ENCODE measurements around the gene EGLN1. TPM values are rescaled to one million over a fixed set of nuclear protein-coding genes. Genes with fewer than 3 reads are reported as not detected.

The EGLN1 gene
- total RNA-seq, 4 donors from 2014 or later: 53.2 to 76.7 (median 60.1) TPM

DNA sequence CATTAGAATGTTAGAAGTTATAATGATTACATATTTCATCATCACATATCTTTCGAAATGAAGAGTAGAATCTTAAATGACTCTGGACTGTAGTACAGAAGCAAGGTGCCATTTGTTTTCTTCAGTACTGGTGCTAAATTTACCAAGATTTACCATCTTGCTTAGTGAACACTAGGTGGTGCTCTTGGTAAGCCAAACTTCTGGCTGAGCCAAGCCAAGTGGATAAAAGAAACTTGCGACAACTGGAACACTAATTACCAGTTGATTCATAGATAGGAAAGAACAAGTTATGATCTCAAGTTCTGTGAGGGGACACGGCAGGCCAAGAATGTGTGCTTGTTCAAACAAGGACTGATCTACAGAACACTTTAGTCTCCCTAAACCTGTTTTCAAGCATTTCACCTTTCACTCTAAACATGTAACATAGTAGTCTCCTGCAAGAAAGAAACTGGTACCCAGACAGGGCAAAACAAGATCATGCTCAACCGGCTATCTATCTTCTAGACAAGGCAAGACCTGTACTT, 64.2 kb downstream of the EGLN1 start:
- DNase-seq (ENCODE audit: low spot score in 2 of 2): peak in 1 of 2 donors; percentile 36
- H3K27me3 ChIP-seq: no peaks in the 10 kb centered on the region
- H3K27ac ChIP-seq: peak overlapping the region in 2 of 4 donors; percentile 45 to 67
- no peaks in the 10 kb centered on the region for H3K9me3 ChIP-seq
- peak in 1 of 2 donors; percentile 62 for TF ChIP-seq EP300 (IDR thresholded peaks at IDR 0.05)
- TF ChIP-seq POLR2A (IDR thresholded peaks at IDR 0.05): no peak
- peak; percentile 70 to 90 (median 75) for TF ChIP-seq CTCF (IDR thresholded peaks at IDR 0.05)
- 8 to 13% methylated on average over 4 of the region's 4 CpGs for WGBS, 2 donors
- H3K4me1 ChIP-seq: peaks cover 0 to 9% (median 0%) of the 10 kb centered on the region in 4 donors
- peaks cover 0 to 15% (median 0%) of the 10 kb centered on the region in 3 donors for H3K36me3 ChIP-seq
- H3K4me3 ChIP-seq: no peak overlapping the region

DNA sequence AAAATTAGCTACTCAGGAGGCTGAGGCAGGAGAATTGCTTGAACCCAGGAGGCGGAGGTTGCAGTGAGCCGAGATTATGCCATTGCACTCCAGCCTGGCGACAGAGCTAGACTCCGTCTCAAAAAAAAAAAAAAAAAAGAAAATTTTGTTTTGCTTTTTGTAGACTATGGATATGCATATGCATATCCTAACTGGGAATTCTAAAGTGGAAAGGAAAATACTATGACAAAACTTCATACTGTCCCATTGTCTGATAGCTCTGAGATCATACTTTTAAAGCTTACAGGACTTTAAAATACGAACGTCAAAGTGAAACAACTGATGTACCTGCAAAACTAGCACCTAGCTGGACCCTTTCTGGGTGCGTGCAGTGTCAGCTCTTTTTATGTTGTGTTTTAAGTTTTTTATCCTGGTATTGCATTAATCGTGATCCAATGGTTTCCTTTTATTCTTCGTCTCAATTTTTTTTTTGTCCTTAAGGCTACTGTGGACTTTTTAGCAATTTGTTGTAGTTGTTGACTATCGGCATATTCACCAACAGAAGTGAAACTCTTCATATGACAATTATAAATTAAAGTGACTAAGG, 64.8 kb downstream of the EGLN1 start:
- H3K27me3 ChIP-seq: no peaks in the 10 kb centered on the region
- no peak for DNase-seq (ENCODE audit: low spot score in 2 of 2)
- 75 to 80% methylated on average over 10 of the region's 10 CpGs for WGBS, 2 donors
- no peak overlapping the region for H3K4me3 ChIP-seq
- peaks cover 0 to 9% (median 0%) of the 10 kb centered on the region in 4 donors for H3K4me1 ChIP-seq
- peaks cover 0 to 20% (median 0%) of the 10 kb centered on the region in 3 donors for H3K36me3 ChIP-seq
- no peaks in the 10 kb centered on the region for H3K9me3 ChIP-seq
- H3K27ac ChIP-seq: no peak overlapping the region
- no peak for TF ChIP-seq POLR2A (IDR thresholded peaks at IDR 0.05)

- no peak for TF ChIP-seq EP300 (IDR thresholded peaks at IDR 0.05)
- TF ChIP-seq CTCF (IDR thresholded peaks at IDR 0.05): no peak
- TF ChIP-seq POLR2A (IDR thresholded peaks at IDR 0.05): no peak
- DNase-seq (ENCODE audit: low spot score in 2 of 2): no peak
- Histone ChIP-seq H3K27me3 (no peaks in the 10 kb centered on the region), H3K4me3 (no peak overlapping the region), H3K4me1 (peaks cover 0 to 9% (median 0%) of the 10 kb centered on the region in 4 donors), H3K36me3 (peaks cover 0 to 29% (median 0%) of the 10 kb centered on the region in 3 donors), H3K27ac (no peak overlapping the region), H3K9me3 (no peaks in the 10 kb centered on the region)
- WGBS, 2 donors: 77 to 91% methylated on average over 3 of the region's 3 CpGs
These were observed 66.9 kb downstream of the EGLN1 start for GRCh38 chr1:231355171-231355570.

GRCh38 chr1:231354330-231355020, 67.6 kb downstream of the EGLN1 start:
- no peak overlapping the region for H3K27ac ChIP-seq
- 74 to 79% methylated on average over 5 of the region's 5 CpGs for WGBS, 2 donors

GRCh38 chr1:231353086-231353485, 69.0 kb downstream of the EGLN1 start:
- H3K36me3 ChIP-seq: peaks cover 0 to 50% (median 0%) of the 10 kb centered on the region in 3 donors
- H3K4me3 ChIP-seq: no peak overlapping the region
- TF ChIP-seq POLR2A (IDR thresholded peaks at IDR 0.05): no peak
- TF ChIP-seq CTCF (IDR thresholded peaks at IDR 0.05): no peak
- TF ChIP-seq EP300 (IDR thresholded peaks at IDR 0.05): no peak
- H3K27me3 ChIP-seq: no peaks in the 10 kb centered on the region
- no peak for DNase-seq (ENCODE audit: low spot score in 2 of 2)
- no peaks in the 10 kb centered on the region for H3K9me3 ChIP-seq
- WGBS, 2 donors: 73 to 75% methylated on average over 2 of the region's 2 CpGs
- peaks cover 0 to 7% (median 0%) of the 10 kb centered on the region in 4 donors for H3K4me1 ChIP-seq
- no peak overlapping the region for H3K27ac ChIP-seq

More at GRCh38 chr1:231354330-231355020, 67.6 kb downstream of the EGLN1 start:
- no peak for TF ChIP-seq POLR2A (IDR thresholded peaks at IDR 0.05)
- no peak for TF ChIP-seq CTCF (IDR thresholded peaks at IDR 0.05)
- no peak for TF ChIP-seq EP300 (IDR thresholded peaks at IDR 0.05)
- no peaks in the 10 kb centered on the region for H3K27me3 ChIP-seq
- H3K4me3 ChIP-seq: no peak overlapping the region
- H3K36me3 ChIP-seq: peaks cover 0 to 36% (median 0%) of the 10 kb centered on the region in 3 donors
- DNase-seq (ENCODE audit: low spot score in 2 of 2): no peak
- no peaks in the 10 kb centered on the region for H3K9me3 ChIP-seq
- H3K4me1 ChIP-seq: peaks cover 0 to 9% (median 0%) of the 10 kb centered on the region in 4 donors

All from tibial nerve (tissue), 4 donors.